ENCODE results near the gene TMPRSS6. TPM values are rescaled to one million over a fixed set of nuclear protein-coding genes. Genes with fewer than 3 reads are reported as not detected.

The TMPRSS6 gene
- total and polyA plus RNA-seq, 2 donors from 2014 or later: 1.4 TPM; not detected in 1

- no peak for FAIRE-seq
- Histone ChIP-seq H3K27ac (ENCODE audit: low read depth in 2 of 2, low read length in 2 of 2) (no peak overlapping the region), H3K4me1 (ENCODE audit: control insufficient read depth in 2 of 3, insufficient read depth in 2 of 3, low read depth in 1 of 3, low read length in 3 of 3) (peaks cover 0 to 7% (median 0%) of the 10 kb centered on the region in 3 donors), H3K9me3 (ENCODE audit: control insufficient read depth in 2 of 3, insufficient read depth in 1 of 3, low read length in 3 of 3) (no peaks in the 10 kb centered on the region), H3K36me3 (ENCODE audit: control insufficient read depth in 2 of 3, insufficient read depth in 3 of 3, low read length in 3 of 3) (no peaks in the 10 kb centered on the region), H3K27me3 (ENCODE audit: control insufficient read depth, insufficient read depth, low read length) (no peaks in the 10 kb centered on the region), H3K9ac (ENCODE audit: low read length in 3 of 3) (no peak overlapping the region), H3K4me3 (ENCODE audit: low read length in 3 of 3) (no peak overlapping the region)
- no peak for TF ChIP-seq CTCF (IDR thresholded peaks at IDR 0.05; ENCODE audit: borderline replicate concordance, extremely low read depth, insufficient read depth)
- intact Hi-C loops (cut with DNase I): no loop called here
- DNase-seq: peak in 1 of 5 donors; percentile 63
Observed at GRCh38 chr22:37056246-37056645, 53.3 kb downstream of the TMPRSS6 start.

- TF ChIP-seq CTCF (IDR thresholded peaks at IDR 0.05; ENCODE audit: borderline replicate concordance, extremely low read depth, insufficient read depth): no peak
Observed at GRCh38 chr22:37054600-37055365, 54.7 kb downstream of the TMPRSS6 start.

GRCh38 chr22:37054056-37054395 lies 55.5 kb downstream of the TMPRSS6 start:
- Histone ChIP-seq H3K27me3 (ENCODE audit: control insufficient read depth, insufficient read depth, low read length) (no peaks in the 10 kb centered on the region), H3K4me1 (ENCODE audit: control insufficient read depth in 2 of 3, insufficient read depth in 2 of 3, low read depth in 1 of 3, low read length in 3 of 3) (peaks cover 0 to 7% (median 0%) of the 10 kb centered on the region in 3 donors), H3K4me3 (ENCODE audit: low read length in 3 of 3) (no peak overlapping the region), H3K27ac (ENCODE audit: low read depth in 2 of 2, low read length in 2 of 2) (no peak overlapping the region), H3K9me3 (ENCODE audit: control insufficient read depth in 2 of 3, insufficient read depth in 1 of 3, low read length in 3 of 3) (no peaks in the 10 kb centered on the region), H3K36me3 (ENCODE audit: control insufficient read depth in 2 of 3, insufficient read depth in 3 of 3, low read length in 3 of 3) (no peaks in the 10 kb centered on the region), H3K9ac (ENCODE audit: low read length in 3 of 3) (no peak overlapping the region)
- no peak for FAIRE-seq
- DNase-seq: peak in 1 of 5 donors; percentile 48
- TF ChIP-seq CTCF (IDR thresholded peaks at IDR 0.05; ENCODE audit: borderline replicate concordance, extremely low read depth, insufficient read depth): no peak
- intact Hi-C loops (cut with DNase I): no loop called here

More at GRCh38 chr22:37054600-37055365, 54.7 kb downstream of the TMPRSS6 start:
- FAIRE-seq (no peak), DNase-seq (peak in 1 of 5 donors; percentile 47)
- Histone ChIP-seq H3K4me3 (ENCODE audit: low read length in 3 of 3) (no peak overlapping the region), H3K4me1 (ENCODE audit: control insufficient read depth in 2 of 3, insufficient read depth in 2 of 3, low read depth in 1 of 3, low read length in 3 of 3) (peaks cover 0 to 7% (median 0%) of the 10 kb centered on the region in 3 donors), H3K27me3 (ENCODE audit: control insufficient read depth, insufficient read depth, low read length) (no peaks in the 10 kb centered on the region), H3K36me3 (ENCODE audit: control insufficient read depth in 2 of 3, insufficient read depth in 3 of 3, low read length in 3 of 3) (no peaks in the 10 kb centered on the region), H3K27ac (ENCODE audit: low read depth in 2 of 2, low read length in 2 of 2) (no peak overlapping the region), H3K9me3 (ENCODE audit: control insufficient read depth in 2 of 3, insufficient read depth in 1 of 3, low read length in 3 of 3) (no peaks in the 10 kb centered on the region), H3K9ac (ENCODE audit: low read length in 3 of 3) (no peak overlapping the region)
- intact Hi-C loops (cut with DNase I): no loop called here

Measured in kidney (tissue), 14 donors.